ENCODE results near the gene ZNF786.
"Not testable (repeated sequence)": the region's sequence is repeated elsewhere in the genome, so short reads cannot be mapped to it uniquely, and the experiment has no call there.

The ZNF786 gene

DNA sequence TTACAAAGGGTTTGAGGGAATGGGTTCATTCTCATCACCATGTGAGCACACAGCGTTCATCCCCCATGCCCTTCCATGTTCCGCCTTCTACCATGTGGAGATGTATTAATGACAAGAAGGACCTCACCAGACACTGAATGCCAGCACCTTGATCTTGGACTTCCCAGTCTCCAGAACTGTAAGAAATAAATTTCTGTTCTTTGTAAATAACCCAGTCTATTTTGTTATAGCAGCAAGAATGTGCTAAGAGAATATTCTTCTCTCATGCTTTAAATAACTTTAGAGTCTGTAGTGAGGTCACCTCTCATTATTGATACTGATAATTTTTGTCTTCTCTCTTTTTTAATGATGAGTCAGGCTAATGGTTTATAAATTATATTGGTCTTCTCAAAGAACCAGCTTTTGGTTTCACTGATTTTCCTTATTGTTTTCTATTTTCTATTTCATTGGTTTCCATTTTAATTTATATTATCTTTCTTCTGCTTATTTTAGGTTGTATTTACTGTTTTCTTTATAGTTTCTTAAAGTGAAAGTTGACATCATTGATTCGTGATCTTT lies 59.1 kb downstream of the ZNF786 start:
- ATAC-seq (no peak), DNase-seq (no peak)

DNA sequence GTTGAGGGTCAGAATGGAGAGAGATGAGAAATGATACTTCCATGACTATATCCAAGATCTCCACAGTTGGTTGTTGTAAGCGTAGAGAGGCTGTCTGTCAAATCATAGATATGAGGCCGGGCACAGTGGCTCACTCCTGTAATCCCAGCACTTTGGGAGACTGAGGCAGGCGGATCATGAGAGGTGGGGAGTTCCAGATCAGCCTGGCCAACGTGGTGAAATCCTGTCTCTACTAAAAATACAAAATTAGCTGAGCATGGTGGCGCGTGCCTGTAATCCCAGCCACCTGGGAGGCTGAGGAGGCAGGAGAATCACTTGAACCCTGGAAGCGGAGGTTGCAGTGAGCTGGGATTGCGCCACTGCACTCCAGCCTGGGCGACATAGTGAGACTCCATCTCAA lies 60.1 kb downstream of the ZNF786 start:
- DNase-seq, ATAC-seq: not testable (repeated sequence)

DNA sequence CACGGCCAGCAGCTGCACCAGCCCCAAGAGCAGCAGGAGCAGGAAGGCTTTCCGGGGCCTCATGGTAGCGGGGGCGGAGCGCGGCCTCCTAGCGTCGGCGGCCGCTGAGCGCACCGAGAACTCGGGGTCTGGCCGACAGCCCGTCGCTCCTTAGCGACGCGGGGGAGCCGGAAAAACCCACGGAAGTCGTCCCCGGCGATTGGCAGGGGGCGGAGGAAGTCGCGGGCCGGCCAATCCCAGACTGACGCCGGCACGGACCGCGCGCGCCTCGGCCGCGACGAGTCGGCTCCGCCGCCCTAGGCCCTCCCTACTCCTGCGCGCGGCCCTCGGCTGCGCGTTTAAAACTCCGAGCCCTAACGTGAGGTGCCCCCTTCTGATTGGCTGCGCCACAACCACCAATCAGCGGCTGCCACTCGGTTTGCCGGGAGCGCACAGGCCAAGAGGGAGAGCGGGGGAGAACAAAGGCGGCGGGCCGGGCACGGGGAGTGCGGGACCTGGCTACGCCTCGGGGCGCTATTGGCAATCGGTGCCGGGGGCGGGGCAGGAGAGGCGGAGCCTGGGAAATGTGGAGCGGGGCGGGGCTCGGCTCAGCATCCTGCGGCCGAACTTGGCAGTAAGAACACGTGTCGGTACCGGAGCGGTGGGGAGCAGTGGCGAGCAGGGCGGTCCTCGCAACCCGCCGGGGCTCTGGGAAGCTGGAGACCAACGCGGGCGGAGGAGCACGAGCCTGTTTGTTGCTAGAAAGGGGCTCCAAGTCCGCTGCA lies 62.0 kb downstream of the ZNF786 start, which contains the start of gene PDIA4:
Gene PDIA4 (minus strand): TSS at position 160 of the 764 bp plus-strand sequence. CDS start 97 bp downstream, at position 63.
- DNase-seq, result peak; percentile 100
- ATAC-seq, result peak; percentile 97

GRCh38 chr7:149027611-149028345 lies 62.7 kb downstream of the ZNF786 start:
- DNase-seq, result no peak
- ATAC-seq, result no peak

- ATAC-seq (no peak), DNase-seq (no peak)
Measured at GRCh38 chr7:149027055-149027454, 63.5 kb downstream of the ZNF786 start.

- ATAC-seq (no peak), DNase-seq (no peak)
Measured at GRCh38 chr7:149023662-149024061, 66.9 kb downstream of the ZNF786 start.

DNA sequence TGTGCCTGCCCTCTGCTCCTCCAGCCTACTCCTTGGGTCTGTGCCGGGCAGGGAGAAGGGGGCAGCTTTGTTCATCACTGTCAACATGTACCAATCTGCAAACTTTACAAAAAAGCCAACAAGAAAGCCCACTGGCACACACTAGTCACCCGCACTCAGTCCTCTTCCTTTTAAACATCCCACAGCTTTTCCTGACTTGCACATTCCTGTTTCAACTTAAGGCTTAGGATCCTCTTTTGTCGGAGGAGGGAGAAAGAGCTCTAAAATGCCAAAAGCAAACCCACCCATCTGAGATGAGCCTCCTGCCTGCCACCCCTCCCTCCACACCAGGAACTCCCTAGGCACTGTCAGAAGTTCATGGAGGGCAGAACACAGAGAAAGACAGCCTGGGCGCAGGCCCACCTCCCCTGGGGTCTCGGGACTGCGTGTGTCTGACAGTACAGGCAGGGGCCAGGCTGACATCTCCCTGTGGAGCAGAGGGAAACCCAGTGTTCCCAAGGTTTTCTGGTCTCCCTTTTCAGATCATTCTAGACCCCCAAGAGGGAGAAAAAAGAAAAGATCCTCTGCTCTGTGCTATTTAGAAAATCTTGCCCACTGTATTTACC lies 67.7 kb downstream of the ZNF786 start:
- DNase-seq (no peak), ATAC-seq (no peak)

DNA sequence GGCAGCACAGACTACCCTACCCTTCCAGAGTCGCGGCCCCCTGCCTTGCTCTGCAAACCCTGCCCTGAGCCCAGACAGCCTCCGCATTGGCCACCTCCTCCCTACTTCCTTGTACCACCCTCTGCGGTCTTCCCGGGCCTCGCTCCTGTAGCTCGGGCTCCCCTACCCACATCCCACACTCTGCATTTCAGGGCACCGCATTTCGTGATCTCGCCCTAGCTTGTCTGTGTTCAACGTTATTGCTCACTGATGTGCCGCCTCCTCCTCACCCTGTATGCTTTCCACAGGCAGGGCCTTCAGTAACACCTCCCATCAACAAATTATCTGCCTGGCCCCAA lies 68.8 kb downstream of the ZNF786 start:
- no peak for DNase-seq
- ATAC-seq, result peak; percentile 47

- DNase-seq (no peak), ATAC-seq (no peak)
Measured at GRCh38 chr7:149020483-149020882, 70.0 kb downstream of the ZNF786 start.

Data from stimulated activated naive CD8-positive, alpha-beta T cell treated with anti-CD3 and anti-CD28 coated beads, Interleukin-15, Interleukin-2, amounts not matched to agents 100 U/mL and 50 U/mL, for 24 hours (primary cell).